ENCODE measurements around the gene KRTAP20-2. TPM values are rescaled to one million over a fixed set of nuclear protein-coding genes. Genes with fewer than 3 reads are reported as not detected.

The KRTAP20-2 gene
- total RNA-seq, 1 donor from 2014 or later = not detected

DNA sequence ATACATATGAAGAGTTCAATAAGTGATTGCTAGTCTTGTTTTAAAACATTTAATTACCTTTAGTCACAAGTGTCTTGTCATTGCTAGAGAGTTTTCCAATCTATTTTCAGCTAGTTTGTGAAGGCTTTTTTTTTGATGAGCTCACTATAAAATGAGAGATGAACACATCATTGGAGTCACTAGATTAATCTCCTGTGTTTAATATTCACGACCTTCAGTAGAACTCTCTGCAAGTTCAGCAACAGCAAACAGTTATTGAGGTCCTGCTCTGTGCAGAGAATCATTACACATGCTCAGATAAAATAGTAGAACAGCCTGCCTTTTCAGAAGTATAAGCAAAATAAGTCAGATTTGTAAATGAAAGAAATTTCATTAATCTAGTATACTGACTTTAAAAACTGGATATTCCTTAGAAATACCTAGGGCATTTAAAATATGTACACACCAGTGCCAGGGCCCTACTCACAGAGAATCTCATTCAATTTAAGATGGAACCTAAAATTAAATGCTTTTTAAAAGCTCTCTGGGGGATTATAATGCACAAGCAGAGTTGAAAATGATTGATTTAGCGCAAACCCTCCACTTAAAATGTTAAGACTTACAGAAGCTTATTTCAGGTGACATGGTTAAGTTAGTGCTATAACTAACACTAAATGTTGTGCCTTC is 38.1 kb downstream of the KRTAP20-2 start:
- H3K4me3 Mint-ChIP-seq = no peak overlapping the region
- H3K4me1 Mint-ChIP-seq = no peaks in the 10 kb centered on the region
- no peak for DNase-seq (ENCODE audit: low spot score in 2 of 2, unreplicated experiment in 2 of 2)
- H3K27ac Mint-ChIP-seq = no peak overlapping the region
- peaks cover 62% of the 10 kb centered on the region for H3K9me3 Mint-ChIP-seq
- TF ChIP-seq, protein P1, sequence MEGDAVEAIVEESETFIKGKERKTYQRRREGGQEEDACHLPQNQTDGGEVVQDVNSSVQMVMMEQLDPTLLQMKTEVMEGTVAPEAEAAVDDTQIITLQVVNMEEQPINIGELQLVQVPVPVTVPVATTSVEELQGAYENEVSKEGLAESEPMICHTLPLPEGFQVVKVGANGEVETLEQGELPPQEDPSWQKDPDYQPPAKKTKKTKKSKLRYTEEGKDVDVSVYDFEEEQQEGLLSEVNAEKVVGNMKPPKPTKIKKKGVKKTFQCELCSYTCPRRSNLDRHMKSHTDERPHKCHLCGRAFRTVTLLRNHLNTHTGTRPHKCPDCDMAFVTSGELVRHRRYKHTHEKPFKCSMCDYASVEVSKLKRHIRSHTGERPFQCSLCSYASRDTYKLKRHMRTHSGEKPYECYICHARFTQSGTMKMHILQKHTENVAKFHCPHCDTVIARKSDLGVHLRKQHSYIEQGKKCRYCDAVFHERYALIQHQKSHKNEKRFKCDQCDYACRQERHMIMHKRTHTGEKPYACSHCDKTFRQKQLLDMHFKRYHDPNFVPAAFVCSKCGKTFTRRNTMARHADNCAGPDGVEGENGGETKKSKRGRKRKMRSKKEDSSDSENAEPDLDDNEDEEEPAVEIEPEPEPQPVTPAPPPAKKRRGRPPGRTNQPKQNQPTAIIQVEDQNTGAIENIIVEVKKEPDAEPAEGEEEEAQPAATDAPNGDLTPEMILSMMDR (IDR thresholded peaks at IDR 0.05; ENCODE audit: unreplicated experiment) = no peak
- H3K36me3 Mint-ChIP-seq = no peaks in the 10 kb centered on the region
- no peaks in the 10 kb centered on the region for H3K27me3 Mint-ChIP-seq (ENCODE audit: low read depth)

- peaks cover 66% of the 10 kb centered on the region for H3K9me3 Mint-ChIP-seq
Measured at GRCh38 chr21:30674312-30674711, 39.3 kb downstream of the KRTAP20-2 start.

DNA sequence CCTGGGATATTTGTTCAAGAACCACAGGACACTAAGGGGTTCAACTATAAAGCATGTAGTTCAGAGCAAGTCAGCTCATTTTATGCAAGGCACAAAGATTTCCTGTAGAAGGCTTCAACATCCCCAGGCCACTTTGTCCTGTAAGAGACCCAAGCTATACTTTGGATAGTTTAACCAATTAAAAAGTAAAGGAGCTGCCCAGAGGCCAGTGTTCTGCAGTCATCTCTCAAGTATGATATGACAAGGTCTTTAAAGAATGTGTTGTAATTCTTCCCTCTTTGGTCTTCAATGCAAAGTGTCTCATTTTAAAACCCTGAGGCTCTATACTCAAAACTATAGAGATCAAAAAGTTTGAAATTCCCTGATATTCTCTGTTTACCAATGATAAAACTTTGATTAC is 41.7 kb downstream of the KRTAP20-2 start:
- Mint-ChIP-seq H3K36me3 (no peaks in the 10 kb centered on the region), H3K9me3 (peaks cover 56% of the 10 kb centered on the region), H3K27ac (no peak overlapping the region), H3K4me3 (no peak overlapping the region), H3K27me3 (ENCODE audit: low read depth) (no peaks in the 10 kb centered on the region), H3K4me1 (no peaks in the 10 kb centered on the region)
- TF ChIP-seq, protein P1 (IDR thresholded peaks at IDR 0.05; ENCODE audit: unreplicated experiment) = no peak
- DNase-seq (ENCODE audit: low spot score in 2 of 2, unreplicated experiment in 2 of 2) = no peak

More at GRCh38 chr21:30674312-30674711, 39.3 kb downstream of the KRTAP20-2 start:
- Mint-ChIP-seq H3K4me3 (no peak overlapping the region), H3K27me3 (ENCODE audit: low read depth) (no peaks in the 10 kb centered on the region), H3K4me1 (no peaks in the 10 kb centered on the region), H3K36me3 (no peaks in the 10 kb centered on the region), H3K27ac (no peak overlapping the region)
- TF ChIP-seq, protein P1 (IDR thresholded peaks at IDR 0.05; ENCODE audit: unreplicated experiment) = no peak
- DNase-seq (ENCODE audit: low spot score in 2 of 2, unreplicated experiment in 2 of 2) = no peak

DNA sequence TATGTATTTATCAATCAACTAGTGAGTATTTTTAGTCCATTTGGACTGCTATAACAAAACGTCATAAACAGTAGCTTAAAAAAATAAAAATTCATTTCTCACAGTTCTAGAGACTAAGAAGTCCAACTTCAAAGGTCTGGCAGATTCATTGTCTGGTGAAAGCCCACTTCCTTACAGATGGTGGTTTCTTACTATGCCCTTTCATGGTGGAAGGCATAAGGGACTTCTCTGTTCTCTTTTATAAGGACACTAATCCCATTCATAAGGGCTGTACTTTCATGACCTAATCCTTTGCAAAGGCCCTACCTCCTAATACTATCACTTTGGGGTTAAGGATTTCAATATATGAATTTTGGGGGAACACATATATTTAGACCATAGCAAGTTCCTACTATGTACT is 45.6 kb downstream of the KRTAP20-2 start:
- no peaks in the 10 kb centered on the region for H3K4me1 Mint-ChIP-seq
- no peak for DNase-seq (ENCODE audit: low spot score in 2 of 2, unreplicated experiment in 2 of 2)
- H3K27ac Mint-ChIP-seq = no peak overlapping the region
- no peak overlapping the region for H3K4me3 Mint-ChIP-seq
- H3K36me3 Mint-ChIP-seq = no peaks in the 10 kb centered on the region
- H3K27me3 Mint-ChIP-seq (ENCODE audit: low read depth) = no peaks in the 10 kb centered on the region
- TF ChIP-seq, protein P1 (IDR thresholded peaks at IDR 0.05; ENCODE audit: unreplicated experiment) = no peak
- peaks cover 63% of the 10 kb centered on the region for H3K9me3 Mint-ChIP-seq

DNA sequence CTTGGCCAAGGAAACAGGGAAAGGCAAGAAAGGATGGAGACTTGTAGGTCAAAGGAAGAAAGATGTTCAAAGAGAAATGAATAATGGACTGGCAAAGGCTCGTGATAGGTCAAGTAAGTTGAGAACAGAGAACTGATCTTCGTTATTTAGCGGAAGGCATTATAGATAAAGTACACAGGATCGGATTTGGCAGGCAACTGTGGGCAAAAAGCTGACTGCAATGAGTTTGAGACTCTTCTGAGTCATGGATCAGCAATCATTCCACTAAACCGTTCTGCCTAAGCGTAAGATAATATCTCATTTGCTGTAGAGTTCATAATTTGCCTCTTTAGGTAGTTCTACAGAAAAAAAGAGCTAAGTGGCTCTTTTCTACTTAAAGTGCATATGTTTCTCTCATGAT is 49.5 kb downstream of the KRTAP20-2 start:
- Mint-ChIP-seq H3K36me3 (no peaks in the 10 kb centered on the region), H3K4me3 (no peak overlapping the region), H3K4me1 (no peaks in the 10 kb centered on the region), H3K27ac (no peak overlapping the region), H3K9me3 (peaks cover 39% of the 10 kb centered on the region), H3K27me3 (ENCODE audit: low read depth) (peaks cover 3% of the 10 kb centered on the region)
- DNase-seq (ENCODE audit: low spot score in 2 of 2, unreplicated experiment in 2 of 2) = no peak
- TF ChIP-seq, protein P1 (IDR thresholded peaks at IDR 0.05; ENCODE audit: unreplicated experiment) = no peak

Other genes starting within 250 kb of the KRTAP20-2 start
- gene KRTAP13-1, start 239.2 kb upstream of the KRTAP20-2 start, total RNA-seq = not detected in 3 replicates
- gene KRTAP13-3, start 209.3 kb upstream of the KRTAP20-2 start, total RNA-seq = not detected in 3 replicates
- gene KRTAP13-4, start 205.0 kb upstream of the KRTAP20-2 start, total RNA-seq = not detected in 3 replicates
- gene KRTAP15-1, start 194.9 kb upstream of the KRTAP20-2 start, total RNA-seq = not detected in 3 replicates
- not detected in 3 replicates for gene KRTAP19-1, start 154.8 kb upstream of the KRTAP20-2 start, total RNA-seq
- gene KRTAP19-2, start 147.8 kb upstream of the KRTAP20-2 start, total RNA-seq = not detected in 3 replicates
- not detected in 3 replicates for gene KRTAP19-3, start 143.2 kb upstream of the KRTAP20-2 start, total RNA-seq
- not detected in 3 replicates for gene KRTAP19-4, start 138.0 kb upstream of the KRTAP20-2 start, total RNA-seq
- not detected in 3 replicates for gene KRTAP19-5, start 133.1 kb upstream of the KRTAP20-2 start, total RNA-seq
- gene KRTAP19-6, start 93.3 kb upstream of the KRTAP20-2 start, total RNA-seq = not detected in 3 replicates
- not detected in 3 replicates for gene KRTAP19-7, start 73.9 kb upstream of the KRTAP20-2 start, total RNA-seq
- not detected in 3 replicates for gene KRTAP22-2, start 44.8 kb upstream of the KRTAP20-2 start, total RNA-seq
- not detected in 3 replicates for gene KRTAP6-3, start 42.8 kb upstream of the KRTAP20-2 start, total RNA-seq
- gene KRTAP6-2, start 36.3 kb upstream of the KRTAP20-2 start, total RNA-seq = not detected in 3 replicates
- not detected in 3 replicates for gene KRTAP22-1, start 34.1 kb upstream of the KRTAP20-2 start, total RNA-seq
- gene KRTAP6-1, start 21.3 kb upstream of the KRTAP20-2 start, total RNA-seq = not detected in 3 replicates
- not detected in 3 replicates for gene KRTAP20-1, start 18.8 kb upstream of the KRTAP20-2 start, total RNA-seq
- not detected in 3 replicates for gene KRTAP20-4, start 14.6 kb upstream of the KRTAP20-2 start, total RNA-seq
- not detected in 3 replicates for gene KRTAP20-3, start 7.7 kb downstream of the KRTAP20-2 start, total RNA-seq
- gene KRTAP21-3, start 83.6 kb downstream of the KRTAP20-2 start, total RNA-seq = not detected in 3 replicates
- not detected in 3 replicates for gene KRTAP21-2, start 112.1 kb downstream of the KRTAP20-2 start, total RNA-seq
- gene KRTAP21-1, start 120.2 kb downstream of the KRTAP20-2 start, total RNA-seq = not detected in 3 replicates
- gene KRTAP8-1, start 178.1 kb downstream of the KRTAP20-2 start, total RNA-seq = not detected in 3 replicates
- not detected in 3 replicates for gene KRTAP7-1, start 194.6 kb downstream of the KRTAP20-2 start, total RNA-seq
- not detected in 3 replicates for gene KRTAP11-1, start 246.4 kb downstream of the KRTAP20-2 start, total RNA-seq